ENCODE results near the gene ATP2B3. TPM values are rescaled to one million over a fixed set of nuclear protein-coding genes. Genes with fewer than 3 reads are reported as not detected.

ATP2B3 gene
- total and polyA plus RNA-seq, 7 donors, result 0.01 to 0.04 (median 0.01) TPM; not detected in 4

DNA sequence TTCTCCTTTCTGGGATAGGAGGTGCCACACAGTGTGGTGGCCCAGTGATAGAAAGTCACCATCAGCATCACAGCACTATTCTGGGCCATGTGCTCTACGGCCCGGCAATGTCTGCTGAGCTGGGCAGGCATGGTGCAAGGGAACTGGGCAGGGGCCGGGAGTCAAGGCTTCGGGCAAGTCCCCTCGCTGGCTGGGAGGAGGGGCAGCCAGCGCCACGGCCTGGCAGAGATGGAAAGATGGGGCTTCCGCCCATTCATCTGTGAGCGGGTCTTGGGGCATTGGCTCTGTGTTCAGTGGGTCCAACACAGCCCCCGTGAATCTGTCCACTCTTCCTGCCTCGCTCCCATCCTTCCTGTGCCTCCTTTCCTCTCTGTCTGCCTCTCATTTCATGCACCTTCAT is 7.1 kb upstream of the ATP2B3 start:
- Histone ChIP-seq H3K27ac (no peak overlapping the region), H3K4me3 (no peak overlapping the region), H3K27me3 (ENCODE audit: insufficient read depth in 3 of 3, low read length in 2 of 3) (peaks cover 0 to 9% (median 0%) of the 10 kb centered on the region in 3 donors), H3K36me3 (ENCODE audit: insufficient read depth in 1 of 2, low read depth in 1 of 2) (no peaks in the 10 kb centered on the region), H3K4me1 (no peaks in the 10 kb centered on the region), H3K9me3 (no peaks in the 10 kb centered on the region)
- TF ChIP-seq, protein P1, sequence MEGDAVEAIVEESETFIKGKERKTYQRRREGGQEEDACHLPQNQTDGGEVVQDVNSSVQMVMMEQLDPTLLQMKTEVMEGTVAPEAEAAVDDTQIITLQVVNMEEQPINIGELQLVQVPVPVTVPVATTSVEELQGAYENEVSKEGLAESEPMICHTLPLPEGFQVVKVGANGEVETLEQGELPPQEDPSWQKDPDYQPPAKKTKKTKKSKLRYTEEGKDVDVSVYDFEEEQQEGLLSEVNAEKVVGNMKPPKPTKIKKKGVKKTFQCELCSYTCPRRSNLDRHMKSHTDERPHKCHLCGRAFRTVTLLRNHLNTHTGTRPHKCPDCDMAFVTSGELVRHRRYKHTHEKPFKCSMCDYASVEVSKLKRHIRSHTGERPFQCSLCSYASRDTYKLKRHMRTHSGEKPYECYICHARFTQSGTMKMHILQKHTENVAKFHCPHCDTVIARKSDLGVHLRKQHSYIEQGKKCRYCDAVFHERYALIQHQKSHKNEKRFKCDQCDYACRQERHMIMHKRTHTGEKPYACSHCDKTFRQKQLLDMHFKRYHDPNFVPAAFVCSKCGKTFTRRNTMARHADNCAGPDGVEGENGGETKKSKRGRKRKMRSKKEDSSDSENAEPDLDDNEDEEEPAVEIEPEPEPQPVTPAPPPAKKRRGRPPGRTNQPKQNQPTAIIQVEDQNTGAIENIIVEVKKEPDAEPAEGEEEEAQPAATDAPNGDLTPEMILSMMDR (IDR thresholded peaks at IDR 0.05), result no peak
- DNase-seq (no peak), ATAC-seq (no peak)
- intact Hi-C loops (cut with DNase I), result no loop called here
- WGBS, 3 donors, result 77 to 79% (median 78%) methylated on average over 9 to 11 of the region's 11 CpGs

DNA sequence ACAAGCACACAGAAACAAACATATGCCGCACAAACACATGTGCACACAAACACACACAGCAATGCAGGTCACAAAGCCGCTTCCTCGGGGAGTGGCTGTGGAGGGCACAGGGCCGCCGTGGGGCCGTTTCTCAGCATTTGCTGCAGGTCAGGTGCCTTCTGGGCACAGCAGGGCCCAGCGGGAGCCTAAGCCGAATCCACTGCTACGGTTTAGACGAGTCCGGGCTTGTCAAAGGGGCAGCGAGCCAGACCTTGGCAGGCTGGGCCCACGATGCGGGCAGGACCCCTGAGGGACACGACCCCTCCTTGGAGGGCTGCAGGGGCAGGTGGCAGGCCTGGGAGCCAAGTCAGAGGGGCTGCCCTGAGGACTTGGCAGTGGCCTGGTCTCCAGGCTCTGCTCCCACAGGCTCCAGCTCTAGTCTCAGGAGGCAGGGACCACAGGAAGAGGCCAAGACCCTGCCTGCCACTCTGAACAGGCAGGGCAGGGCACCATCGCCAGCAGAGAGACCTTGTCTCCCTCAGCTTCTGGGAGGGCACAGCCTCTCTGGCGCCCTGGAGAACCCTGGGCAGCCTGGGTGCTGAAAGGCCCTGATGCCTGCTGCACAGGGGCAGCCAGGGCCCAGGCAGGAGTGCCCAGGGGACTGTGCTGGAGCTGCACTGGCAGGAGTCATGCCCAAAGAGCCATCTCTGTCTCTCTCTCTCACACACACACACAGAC is 5.5 kb upstream of the ATP2B3 start:
- no peaks in the 10 kb centered on the region for H3K4me1 ChIP-seq
- H3K36me3 ChIP-seq (ENCODE audit: insufficient read depth in 1 of 2, low read depth in 1 of 2), result no peaks in the 10 kb centered on the region
- no peak overlapping the region for H3K27ac ChIP-seq
- DNase-seq (no peak), ATAC-seq (no peak)
- TF ChIP-seq, protein P1 (IDR thresholded peaks at IDR 0.05), result no peak
- no peak overlapping the region for H3K4me3 ChIP-seq
- WGBS, 3 donors, result 52 to 54% (median 53%) methylated on average over 10 to 17 of the region's 17 CpGs
- intact Hi-C loops (cut with DNase I), result no loop called here
- no peaks in the 10 kb centered on the region for H3K9me3 ChIP-seq
- peaks cover 0 to 21% (median 0%) of the 10 kb centered on the region in 3 donors for H3K27me3 ChIP-seq (ENCODE audit: insufficient read depth in 3 of 3, low read length in 2 of 3)

DNA sequence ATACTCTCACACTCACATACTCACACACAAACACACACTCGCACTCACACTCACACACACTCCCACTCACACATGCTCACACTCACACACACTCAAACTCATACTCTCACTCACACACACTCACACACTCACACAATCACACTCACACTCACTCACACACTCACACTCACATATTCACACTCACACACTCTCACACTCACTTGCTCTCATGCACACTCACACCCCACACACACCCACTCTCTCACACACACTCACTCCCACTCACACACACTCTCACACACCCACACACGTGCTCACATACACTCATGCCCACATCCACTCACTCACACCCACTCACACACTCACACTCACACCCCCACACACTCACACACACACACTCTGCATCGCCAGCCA is 4.9 kb upstream of the ATP2B3 start:
- WGBS, 3 donors, result 58 to 64% (median 59%) methylated on average over 3 of the region's 3 CpGs

DNA sequence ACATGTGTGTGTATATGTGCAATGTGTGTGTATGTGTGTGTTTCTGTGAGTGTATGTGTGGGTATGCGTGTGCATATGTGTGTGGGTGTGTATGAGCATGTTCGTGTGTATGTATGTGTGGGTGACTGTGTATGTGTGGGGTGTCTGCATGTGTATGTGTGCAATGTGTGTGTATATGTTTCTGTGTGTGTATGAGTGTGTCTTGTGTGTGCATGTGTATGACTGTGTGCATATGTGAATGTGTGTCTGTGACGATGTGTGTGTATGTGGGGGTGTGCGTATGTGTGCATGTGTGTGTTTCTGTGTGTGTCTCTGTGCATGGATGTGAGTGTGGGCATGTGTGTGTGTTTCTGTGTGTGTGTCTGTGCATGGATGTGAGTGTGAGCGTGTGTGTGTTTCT is 4.2 kb upstream of the ATP2B3 start:
- Histone ChIP-seq H3K27me3 (ENCODE audit: insufficient read depth in 3 of 3, low read length in 2 of 3) (peaks cover 0 to 32% (median 1%) of the 10 kb centered on the region in 3 donors), H3K9me3 (no peaks in the 10 kb centered on the region), H3K4me1 (no peaks in the 10 kb centered on the region), H3K4me3 (no peak overlapping the region), H3K36me3 (ENCODE audit: insufficient read depth in 1 of 2, low read depth in 1 of 2) (no peaks in the 10 kb centered on the region), H3K27ac (no peak overlapping the region)
- 70 to 76% (median 73%) methylated on average over 4 to 5 of the region's 5 CpGs for WGBS, 3 donors
- TF ChIP-seq, protein P1 (IDR thresholded peaks at IDR 0.05), result no peak
- ATAC-seq (no peak), DNase-seq (no peak)
- intact Hi-C loops (cut with DNase I), result no loop called here

More for the DNA sequence above, 4.9 kb upstream of the ATP2B3 start:
- Histone ChIP-seq H3K36me3 (ENCODE audit: insufficient read depth in 1 of 2, low read depth in 1 of 2) (no peaks in the 10 kb centered on the region), H3K4me3 (no peak overlapping the region), H3K9me3 (no peaks in the 10 kb centered on the region), H3K27ac (no peak overlapping the region), H3K27me3 (ENCODE audit: insufficient read depth in 3 of 3, low read length in 2 of 3) (peaks cover 0 to 26% (median under 1%) of the 10 kb centered on the region in 3 donors), H3K4me1 (no peaks in the 10 kb centered on the region)
- DNase-seq, result no peak
- no peak for ATAC-seq
- intact Hi-C loops (cut with DNase I), result no loop called here
- TF ChIP-seq, protein P1 (IDR thresholded peaks at IDR 0.05), result no peak
